ENCODE results near the gene ASPRV1.

ASPRV1 gene

GRCh38 chr2:69961496-69961895 lies at the start of gene ASPRV1:
Gene ASPRV1, minus strand, starts transcription at chr2:69961631. Its CDS starts 195 bp downstream, at chr2:69961436.
- no peak for TF ChIP-seq CTCF (IDR thresholded peaks at IDR 0.05; ENCODE audit: insufficient read depth, low read depth, low read length, missing control alignments)
- no peak within 1 kb of the TSS for H3K4me3 ChIP-seq (ENCODE audit: low read length)
- no peak for DNase-seq (ENCODE audit: low read depth)

- no peak overlapping the region for H3K4me3 ChIP-seq (ENCODE audit: low read length)
- DNase-seq (ENCODE audit: low read depth): no peak
- TF ChIP-seq CTCF (IDR thresholded peaks at IDR 0.05; ENCODE audit: insufficient read depth, low read depth, low read length, missing control alignments): no peak
Measured at GRCh38 chr2:70010576-70011111, 49.2 kb upstream of the ASPRV1 start.

DNA sequence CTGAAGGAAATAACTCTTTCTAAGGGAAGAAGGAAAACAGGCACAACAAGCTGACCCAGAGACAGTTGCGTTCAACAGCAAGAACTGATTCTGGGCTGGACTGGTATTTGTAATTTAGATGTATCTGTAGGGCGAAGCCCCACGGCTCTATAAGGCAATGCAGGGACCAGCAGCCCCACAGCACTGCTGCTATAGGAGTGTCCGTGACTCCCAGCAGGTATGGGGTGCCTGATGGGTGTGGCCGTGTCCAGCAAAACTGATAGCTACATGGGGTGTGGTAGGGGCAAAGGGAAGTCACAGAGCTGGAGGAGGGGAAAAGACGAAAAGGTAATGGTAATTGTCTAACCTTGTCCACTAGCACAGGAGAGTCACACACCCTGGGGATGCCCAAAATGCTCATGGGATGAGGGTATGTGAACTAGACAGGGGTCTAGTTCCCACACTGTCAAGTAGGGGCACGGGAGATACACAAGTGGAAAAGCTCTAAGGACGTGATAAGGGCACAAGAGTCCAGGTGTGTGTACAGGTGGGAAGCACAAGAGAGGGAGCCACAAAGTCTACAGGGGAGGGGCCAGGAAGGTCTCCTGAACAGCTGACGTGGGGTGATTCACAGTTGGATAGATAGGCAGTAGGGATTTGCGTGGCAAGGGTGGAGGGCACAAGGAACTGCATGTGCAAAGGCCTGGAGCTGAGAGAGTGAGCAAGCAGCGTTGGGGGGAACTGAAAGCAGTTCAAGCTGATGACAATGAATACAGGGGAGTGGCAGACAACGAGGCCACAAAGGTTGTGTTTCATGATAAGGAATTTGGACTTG lies 48.5 kb upstream of the ASPRV1 start:
- no peak for TF ChIP-seq CTCF (IDR thresholded peaks at IDR 0.05; ENCODE audit: insufficient read depth, low read depth, low read length, missing control alignments)
- no peak overlapping the region for H3K4me3 ChIP-seq (ENCODE audit: low read length)
- peak; percentile 62 for DNase-seq (ENCODE audit: low read depth)

GRCh38 chr2:70008290-70008689 lies 46.9 kb upstream of the ASPRV1 start:
- H3K4me3 ChIP-seq (ENCODE audit: low read length): no peak overlapping the region
- DNase-seq (ENCODE audit: low read depth): no peak
- TF ChIP-seq CTCF (IDR thresholded peaks at IDR 0.05; ENCODE audit: insufficient read depth, low read depth, low read length, missing control alignments): no peak

DNA sequence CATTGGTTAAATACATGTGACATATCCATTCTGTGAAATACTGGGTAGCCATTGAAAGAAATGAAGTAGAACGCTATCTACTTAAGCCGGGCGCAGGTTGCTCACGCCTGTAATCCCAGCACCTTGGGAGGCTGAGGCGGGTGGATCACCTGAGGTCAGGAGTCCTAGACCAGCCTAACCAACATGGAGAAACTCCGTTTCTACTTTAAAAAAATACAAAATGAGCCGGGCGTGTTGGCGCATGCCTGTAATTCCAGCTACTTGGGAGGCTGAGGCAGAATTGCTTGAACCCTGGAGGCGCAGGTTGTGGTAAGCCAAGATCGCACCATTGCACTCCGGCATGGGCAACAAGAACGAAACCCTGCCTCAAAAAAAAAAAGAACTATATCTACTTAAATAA lies 45.7 kb upstream of the ASPRV1 start:
- no peak for TF ChIP-seq CTCF (IDR thresholded peaks at IDR 0.05; ENCODE audit: insufficient read depth, low read depth, low read length, missing control alignments)
- DNase-seq (ENCODE audit: low read depth): no peak
- H3K4me3 ChIP-seq (ENCODE audit: low read length): no peak overlapping the region

DNA sequence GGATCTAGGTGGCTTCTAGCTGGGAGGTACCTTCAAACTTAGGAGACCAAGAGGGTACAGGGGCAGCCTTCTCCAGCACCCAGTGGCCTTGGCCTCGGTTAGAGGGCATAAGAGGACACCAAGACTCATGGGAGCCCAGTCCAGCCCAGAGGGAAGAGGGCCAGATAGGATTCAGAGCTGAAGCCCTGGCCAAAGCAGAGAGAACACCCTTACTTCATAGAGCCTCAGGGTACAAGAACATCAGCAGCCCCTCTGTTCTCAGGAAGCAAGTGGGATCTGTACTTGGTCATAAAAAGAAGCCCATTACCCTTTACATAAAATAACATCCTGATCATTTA lies 45.0 kb upstream of the ASPRV1 start:
- DNase-seq (ENCODE audit: low read depth): no peak
- no peak for TF ChIP-seq CTCF (IDR thresholded peaks at IDR 0.05; ENCODE audit: insufficient read depth, low read depth, low read length, missing control alignments)
- no peak overlapping the region for H3K4me3 ChIP-seq (ENCODE audit: low read length)

Measured in epithelial cell of esophagus (primary cell).